Stimulated activated CD8-positive, alpha-beta memory T cell treated with anti-CD3 and anti-CD28 coated beads, Interleukin-12 subunit alpha, Interleukin-12 subunit beta, amount 100 ng/mL, for 4 hours (primary cell): ENCODE data around the gene C19orf12.
A peak's percentile ranks its signal among the peaks of the same experiment; 100 is the strongest.
"Not testable (repeated sequence)": the region's sequence is repeated elsewhere in the genome, so short reads cannot be mapped to it uniquely, and the experiment has no call there.

Experiments used
- DNase-seq: peaks from one replicate; pipeline ENCODE4 v3.0.0-alpha.2; 2020; ENCODE audit warnings: low read depth

C19orf12 gene

GRCh38 chr19:29676586-29676985 lies 38.5 kb downstream of the C19orf12 start:
- no peak for DNase-seq

GRCh38 chr19:29675650-29676186 lies 39.3 kb downstream of the C19orf12 start:
- DNase-seq: no peak

GRCh38 chr19:29675120-29675649 lies 39.9 kb downstream of the C19orf12 start:
- no peak for DNase-seq

- DNase-seq: no peak
Observed at GRCh38 chr19:29674374-29675119, 40.5 kb downstream of the C19orf12 start.

GRCh38 chr19:29673451-29674371 lies 41.4 kb downstream of the C19orf12 start:
- no peak for DNase-seq

GRCh38 chr19:29672933-29673336 lies 42.1 kb downstream of the C19orf12 start:
- peak; percentile 79 for DNase-seq

GRCh38 chr19:29672319-29672932 lies 42.6 kb downstream of the C19orf12 start:
- no peak for DNase-seq

- DNase-seq: peak; percentile 73
Observed at GRCh38 chr19:29671393-29672160, 43.5 kb downstream of the C19orf12 start.

GRCh38 chr19:29671026-29671392 lies 44.1 kb downstream of the C19orf12 start:
- DNase-seq: not testable (repeated sequence)

GRCh38 chr19:29670255-29670654 lies 44.8 kb downstream of the C19orf12 start:
- DNase-seq: no peak

- no peak for DNase-seq
Observed at GRCh38 chr19:29668746-29669609, 46.1 kb downstream of the C19orf12 start.

GRCh38 chr19:29667901-29668341 lies 47.1 kb downstream of the C19orf12 start:
- no peak for DNase-seq

GRCh38 chr19:29667387-29667783 lies 47.7 kb downstream of the C19orf12 start:
- DNase-seq: no peak

GRCh38 chr19:29666578-29667386 lies 48.3 kb downstream of the C19orf12 start:
- DNase-seq: no peak

- no peak for DNase-seq
Observed at GRCh38 chr19:29665826-29666577, 49.1 kb downstream of the C19orf12 start.

GRCh38 chr19:29665215-29665825 lies 49.7 kb downstream of the C19orf12 start, which contains the start of gene PLEKHF1:
PLEKHF1 (plus strand) TSS chr19:29665461; CDS start chr19:29673840, 8,379 bp downstream.
- peak; percentile 67 for DNase-seq

- no peak for DNase-seq
Observed at GRCh38 chr19:29664753-29665214, 50.3 kb downstream of the C19orf12 start.
